Tibial nerve (tissue), 4 donors: ENCODE data around the gene PPOX. TPM values are rescaled to one million over a fixed set of nuclear protein-coding genes. Genes with fewer than 3 reads are reported as not detected.

Experiments used
- DNase-seq, 2 donors: peaks; one replicate each; pipeline ENCODE4 v3.0.0-alpha.2; 2019; ENCODE audit warnings: low spot score in 2 of 2
- H3K27ac ChIP-seq, 4 donors: fragments of 200-600 bp; sonication (generic) in 3 of 4; one replicate each; pipeline ENCODE4 v1.5.1; 2017 to 2019; ENCODE audit warnings: mild to moderate bottlenecking in 1 of 4
- H3K27me3 ChIP-seq, 2 donors: fragments of 200-600 bp; sonication (generic) in 1 of 2; one replicate each; pipeline versions ENCODE4 v1.5.1 to v1.6.0; 2017 to 2019
- H3K36me3 ChIP-seq, 3 donors: fragments of 200-600 bp; sonication (generic); one replicate each; pipeline ENCODE4 v1.5.1; 2018 to 2019
- H3K4me1 ChIP-seq, 4 donors: fragments of 200-600 bp; sonication (generic) in 3 of 4; one replicate each; pipeline ENCODE4 v1.5.1; 2017 to 2019
- H3K4me3 ChIP-seq, 4 donors: fragments of 200-600 bp; sonication (generic) in 3 of 4; one replicate each; pipeline ENCODE4 v1.5.1; 2017 to 2019; ENCODE audit warnings: mild to moderate bottlenecking in 1 of 4, moderate library complexity in 1 of 4
- H3K9me3 ChIP-seq, 4 donors: fragments of 200-600 bp; sonication (generic) in 3 of 4; one replicate each; pipeline ENCODE4 v1.5.1; 2017 to 2019
- CTCF ChIP-seq, 5 experiments: fragments of 200-600 bp in 3 of 5; fragments of 450-650 bp in 2 of 5; sonication (generic) in 3 of 5; IDR thresholded peaks; one replicate each; pipeline ENCODE4 v1.5.1; 2016 to 2019; ENCODE audit warnings: antibody characterized with exemption in 5 of 5, mild to moderate bottlenecking in 3 of 5, moderate library complexity in 2 of 5
- EP300 ChIP-seq, 2 donors: sonication (generic); formaldehyde crosslinking; IDR thresholded peaks; one replicate each; pipeline ENCODE4 v1.6.1; 2017; ENCODE audit warnings: antibody characterized with exemption in 2 of 2, mild to moderate bottlenecking in 1 of 2
- POLR2A ChIP-seq, 2 donors: fragments of 450-650 bp; IDR thresholded peaks; one replicate each; pipeline ENCODE4 v1.6.1; 2017; ENCODE audit warnings: antibody characterized with exemption in 2 of 2, mild to moderate bottlenecking in 2 of 2, moderate library complexity in 2 of 2
- WGBS, 2 donors: methylation state at CpG; one replicate each; pipeline ENCODE4 v1.1.5; 2018; 5-methylcytosine and 5-hydroxymethylcytosine counted together
- total RNA-seq, 4 donors: library from RNA; depleted of rRNA; stranded (reverse); fragments of >200 nt; gene quantifications; one replicate each; pipeline ENCODE4 v1.1.0, GENCODE V29; 2016

PPOX gene
- total RNA-seq, 4 donors from 2014 or later, result 25.6 to 39.3 (median 26.5) TPM

- H3K4me3 ChIP-seq, result peak overlapping the region in 1 of 4 donors; percentile 44
- no peaks in the 10 kb centered on the region for H3K27me3 ChIP-seq
- no peaks in the 10 kb centered on the region for H3K9me3 ChIP-seq
- TF ChIP-seq CTCF (IDR thresholded peaks at IDR 0.05) (no peak), POLR2A (IDR thresholded peaks at IDR 0.05) (no peak), EP300 (IDR thresholded peaks at IDR 0.05) (peak in 1 of 2 donors; percentile 16)
- H3K4me1 ChIP-seq, result peaks cover 0 to 18% (median 7%) of the 10 kb centered on the region in 4 donors
- whole genome bisulfite sequencing, 2 donors, result 80 to 85% methylated on average over 9 of the region's 9 CpGs
- no peak for DNase-seq
- peak overlapping the region in 2 of 4 donors; percentile 40 to 88 for H3K27ac ChIP-seq
- H3K36me3 ChIP-seq, result peaks cover 0 to 60% (median 25%) of the 10 kb centered on the region in 3 donors
Measured at GRCh38 chr1:161214369-161214768, 48.1 kb downstream of the PPOX start.

GRCh38 chr1:161215076-161215475 is 48.9 kb downstream of the PPOX start, which contains the start of gene FCER1G:
FCER1G (plus strand) TSS chr1:161215295; CDS start chr1:161215322, 27 bp downstream.
- DNase-seq, result peak in 1 of 2 donors; percentile 53

GRCh38 chr1:161216945-161217712 is 50.9 kb downstream of the PPOX start:
- H3K9me3 ChIP-seq, result no peaks in the 10 kb centered on the region
- peak in 1 of 2 donors; percentile 52 for DNase-seq
- peak; percentile 18 to 53 for TF ChIP-seq POLR2A (IDR thresholded peaks at IDR 0.05)
- no peak for TF ChIP-seq CTCF (IDR thresholded peaks at IDR 0.05)
- peak; percentile 34 to 84 for TF ChIP-seq EP300 (IDR thresholded peaks at IDR 0.05)
- WGBS, 2 donors, result 23 to 27% methylated on average over 7 of the region's 7 CpGs
- H3K4me1 ChIP-seq, result peaks cover 0 to 13% (median 5%) of the 10 kb centered on the region in 4 donors
- H3K27me3 ChIP-seq, result no peaks in the 10 kb centered on the region
- peak overlapping the region; percentile 33 to 88 (median 75) for H3K27ac ChIP-seq
- peaks cover 0 to 34% (median 12%) of the 10 kb centered on the region in 3 donors for H3K36me3 ChIP-seq
- peak overlapping the region in 2 of 4 donors; percentile 1 to 44 for H3K4me3 ChIP-seq

More at GRCh38 chr1:161215076-161215475, 48.9 kb downstream of the PPOX start, which contains the start of gene FCER1G:
- TF ChIP-seq CTCF (IDR thresholded peaks at IDR 0.05) (no peak), EP300 (IDR thresholded peaks at IDR 0.05) (peak in 1 of 2 donors; percentile 60), POLR2A (IDR thresholded peaks at IDR 0.05) (peak; percentile 9 to 36)
- no peaks in the 10 kb centered on the region for H3K27me3 ChIP-seq
- no peaks in the 10 kb centered on the region for H3K9me3 ChIP-seq
- H3K36me3 ChIP-seq, result peaks cover 0 to 55% (median 25%) of the 10 kb centered on the region in 3 donors
- peak within 1 kb of the TSS in 3 of 4 donors; percentile 8 to 44 (median 9) for H3K4me3 ChIP-seq
- WGBS, 2 donors, result 73 to 82% methylated on average over 10 of the region's 10 CpGs
- peak within 1 kb of the TSS in 3 of 4 donors; percentile 5 to 88 (median 83) for H3K27ac ChIP-seq
- H3K4me1 ChIP-seq, result peaks cover 0 to 13% (median 6%) of the 10 kb centered on the region in 4 donors

- DNase-seq, result no peak
- 62 to 70% methylated on average over 6 of the region's 6 CpGs for WGBS, 2 donors
- Histone ChIP-seq H3K27me3 (no peaks in the 10 kb centered on the region), H3K36me3 (peaks cover 0 to 27% (median 10%) of the 10 kb centered on the region in 3 donors), H3K4me3 (peak overlapping the region in 2 of 4 donors; percentile 1 to 44), H3K9me3 (no peaks in the 10 kb centered on the region), H3K4me1 (peaks cover 0 to 13% (median 5%) of the 10 kb centered on the region in 4 donors), H3K27ac (peak overlapping the region in 3 of 4 donors; percentile 67 to 88 (median 83))
- TF ChIP-seq POLR2A (IDR thresholded peaks at IDR 0.05) (no peak), CTCF (IDR thresholded peaks at IDR 0.05) (no peak), EP300 (IDR thresholded peaks at IDR 0.05) (no peak)
Measured at GRCh38 chr1:161217831-161218230, 51.6 kb downstream of the PPOX start.
